KOPT-K1 (cell line): ENCODE data around the gene KLF9.

ENCODE experiments used
- H3K27ac ChIP-seq: fragments of 200-600 bp; sonication (generic); 2 replicates; pipeline ENCODE4 v1.5.1; 2016; ENCODE audit warnings: antibody characterized with exemption, mild to moderate bottlenecking, low read depth, low read length; ENCODE audit not compliant: poor library complexity, severe bottlenecking
- H3K36me3 ChIP-seq: fragments of 200-600 bp; sonication (generic); 2 replicates; pipeline ENCODE4 v1.5.1; 2017; ENCODE audit warnings: antibody characterized with exemption, mild to moderate bottlenecking, low read length, moderate library complexity; ENCODE audit not compliant: insufficient read depth
- H3K9me3 ChIP-seq: fragments of 200-600 bp; sonication (generic); 2 replicates; pipeline ENCODE4 v1.5.1; 2017; ENCODE audit warnings: antibody characterized with exemption, low read length, mild to moderate bottlenecking; ENCODE audit not compliant: insufficient read depth, poor library complexity, severe bottlenecking

KLF9 gene

DNA sequence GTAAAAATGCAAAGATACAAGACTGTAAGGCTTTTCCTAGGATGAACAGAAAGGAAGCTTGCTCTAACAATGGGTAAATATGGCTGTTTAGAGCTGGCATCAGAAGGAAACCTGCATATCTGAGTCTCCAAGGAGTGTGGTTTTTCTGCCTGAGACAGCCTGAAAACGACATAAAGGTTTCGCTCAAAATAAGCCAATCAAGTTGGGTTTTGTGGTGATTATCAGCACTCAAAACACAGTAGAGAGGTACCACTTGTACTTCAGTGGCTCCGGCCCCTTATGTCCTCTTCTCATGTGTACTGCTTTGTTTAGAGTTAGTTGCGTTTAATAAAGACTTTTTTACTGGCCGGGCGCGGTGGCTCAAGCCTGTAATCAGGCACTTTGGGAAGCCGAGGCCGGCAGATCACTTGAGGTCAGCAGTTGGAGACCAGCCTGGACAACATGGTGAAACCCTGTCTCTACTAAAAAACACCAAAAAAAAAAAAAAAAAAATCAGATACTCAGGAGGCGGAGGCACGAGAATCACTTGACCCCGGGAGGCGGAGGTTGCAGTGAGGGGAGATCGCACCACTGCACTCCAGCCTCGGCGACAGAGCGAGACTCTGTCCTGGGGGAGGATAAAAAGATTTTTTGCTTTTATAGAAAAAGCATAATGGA lies 39.4 kb downstream of the KLF9 start:
- Histone ChIP-seq H3K9me3 (no peaks in the 10 kb centered on the region), H3K27ac (no peak overlapping the region), H3K36me3 (no peaks in the 10 kb centered on the region)

DNA sequence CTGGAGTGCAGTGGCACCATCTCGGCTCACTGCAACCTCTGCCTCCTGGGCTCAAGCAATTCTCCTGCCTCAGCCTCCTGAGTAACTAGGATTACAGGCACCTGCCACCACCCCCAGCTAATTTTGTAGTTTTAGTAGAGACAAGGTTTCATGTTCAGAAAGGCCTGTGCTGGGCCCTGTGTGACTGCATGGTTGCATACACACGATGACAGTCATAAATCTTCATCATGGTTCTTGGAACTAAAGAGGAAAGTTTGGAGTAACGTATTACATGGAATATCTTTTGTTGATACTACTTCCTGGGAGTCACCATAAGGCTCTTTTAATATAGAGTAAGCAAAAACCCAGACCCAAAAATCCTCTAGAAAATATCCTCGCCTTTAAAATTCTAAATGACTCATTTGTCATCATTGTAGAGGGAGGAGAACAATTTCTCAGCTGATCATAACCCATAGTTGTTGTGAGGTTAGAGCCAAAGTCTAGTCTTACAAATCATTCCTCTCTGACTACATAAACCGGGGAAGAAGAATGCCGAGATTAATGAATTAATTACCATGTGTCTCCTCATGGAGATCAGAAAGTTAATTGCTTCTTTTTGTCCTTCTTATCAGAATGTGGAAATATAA lies 47.0 kb downstream of the KLF9 start:
- H3K27ac ChIP-seq, result no peak overlapping the region
- no peaks in the 10 kb centered on the region for H3K9me3 ChIP-seq
- peaks cover 6% of the 10 kb centered on the region; the same call in 1 of the 2 replicates for H3K36me3 ChIP-seq

DNA sequence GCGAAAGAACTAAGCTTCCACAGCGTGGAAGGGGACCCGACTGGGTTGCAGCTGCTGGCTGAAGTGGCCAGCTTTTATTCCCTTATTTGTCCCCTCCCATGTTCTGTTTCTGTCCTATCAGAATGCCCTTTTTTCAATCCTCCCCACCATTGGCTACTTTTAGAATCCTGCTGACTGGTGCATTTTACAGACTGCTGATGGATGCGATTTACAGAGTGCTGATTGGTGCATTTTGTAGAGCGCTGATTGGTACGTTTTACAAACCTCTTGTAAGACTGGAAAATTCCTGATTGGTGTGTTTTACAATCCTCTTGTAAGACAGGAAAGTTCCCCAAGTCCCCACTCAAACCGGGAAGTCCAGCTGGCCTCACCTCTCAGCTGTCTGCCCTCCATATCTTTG lies 50.7 kb downstream of the KLF9 start:
- H3K9me3 ChIP-seq, result no peaks in the 10 kb centered on the region
- H3K27ac ChIP-seq, result no peak overlapping the region
- peaks cover 6% of the 10 kb centered on the region; the same call in 1 of the 2 replicates for H3K36me3 ChIP-seq

DNA sequence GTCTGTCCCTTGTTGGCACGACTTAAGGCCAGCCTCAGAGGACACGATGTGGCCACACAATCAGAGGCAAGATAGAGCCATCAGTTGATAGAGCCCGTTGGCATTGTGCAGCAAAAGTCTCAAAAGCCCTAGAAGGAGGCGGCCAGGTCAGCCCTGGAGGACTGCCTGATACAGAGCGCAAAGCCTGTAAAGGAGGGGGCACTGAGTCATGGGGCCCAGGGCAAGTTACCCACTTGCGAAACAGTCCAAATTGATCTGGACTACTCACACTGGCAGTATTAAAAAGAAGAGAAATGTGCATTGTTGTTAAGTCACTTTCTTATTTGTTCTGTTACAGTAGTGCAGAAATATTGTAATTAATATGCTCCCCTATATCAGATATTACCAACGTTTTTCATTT lies 51.5 kb downstream of the KLF9 start:
- Histone ChIP-seq H3K9me3 (no peaks in the 10 kb centered on the region), H3K36me3 (peaks cover 12% of the 10 kb centered on the region), H3K27ac (no peak overlapping the region)

DNA sequence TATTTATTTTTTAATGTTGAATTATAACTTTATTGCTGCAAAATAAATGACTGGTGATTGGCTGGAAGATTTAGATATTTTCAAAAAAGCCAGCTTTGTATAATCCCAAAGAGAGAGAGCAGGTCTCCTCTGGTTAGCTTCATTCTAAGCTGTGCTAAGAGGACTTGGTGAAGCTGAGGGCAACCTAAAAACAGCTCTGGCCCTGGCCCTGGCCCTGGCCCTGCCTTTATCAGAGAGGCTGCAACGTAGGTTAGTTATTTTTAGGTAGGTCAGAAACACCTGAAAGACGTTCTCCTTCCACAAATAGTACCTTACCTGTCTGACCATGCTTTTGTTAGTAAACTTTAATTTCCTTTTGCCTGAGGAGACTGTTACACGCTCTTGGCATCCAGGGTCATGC lies 58.7 kb downstream of the KLF9 start:
- H3K9me3 ChIP-seq, result no peaks in the 10 kb centered on the region
- H3K36me3 ChIP-seq, result peaks cover 42% of the 10 kb centered on the region
- no peak overlapping the region for H3K27ac ChIP-seq

DNA sequence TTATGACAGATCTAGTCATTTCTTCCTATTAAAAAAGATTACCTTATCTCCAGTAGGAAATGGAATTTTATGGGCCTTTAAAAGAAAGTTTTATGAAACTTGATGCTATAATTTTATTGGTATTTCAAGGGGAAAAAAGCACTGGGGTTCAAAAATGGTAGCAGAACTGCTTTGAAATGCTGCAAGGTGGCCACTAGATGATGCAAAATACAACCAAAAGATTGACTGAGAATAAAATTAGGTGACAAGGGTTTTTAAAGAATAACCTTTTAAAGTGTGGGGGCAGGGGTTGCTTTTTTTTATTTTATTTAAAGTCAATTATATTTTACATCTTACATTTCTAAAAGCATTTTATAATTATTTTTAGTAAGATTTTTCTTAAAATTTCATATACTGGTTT lies 61.7 kb downstream of the KLF9 start:
- Histone ChIP-seq H3K27ac (no peak overlapping the region), H3K9me3 (no peaks in the 10 kb centered on the region), H3K36me3 (peaks cover 59% of the 10 kb centered on the region)

DNA sequence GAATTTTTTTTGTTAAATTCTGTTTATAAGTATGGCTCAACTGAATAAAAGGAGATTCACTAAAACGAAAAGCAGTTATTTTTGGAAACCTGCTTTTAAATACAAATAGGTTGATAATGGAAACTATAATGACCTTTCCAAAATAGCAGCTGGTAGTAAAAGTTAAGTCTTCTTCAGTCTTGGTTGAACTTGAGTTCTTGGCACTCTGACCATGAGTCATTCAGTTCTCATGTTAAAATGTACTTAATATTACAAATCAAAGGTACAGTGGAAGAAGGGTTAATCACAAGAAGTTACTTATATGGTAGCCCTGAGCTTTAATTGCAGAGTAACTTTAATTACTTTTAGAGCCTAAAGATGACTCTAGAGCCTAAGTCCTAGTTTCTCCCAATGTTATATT lies 62.1 kb downstream of the KLF9 start:
- peaks cover 59% of the 10 kb centered on the region for H3K36me3 ChIP-seq
- no peaks in the 10 kb centered on the region for H3K9me3 ChIP-seq
- no peak overlapping the region for H3K27ac ChIP-seq

DNA sequence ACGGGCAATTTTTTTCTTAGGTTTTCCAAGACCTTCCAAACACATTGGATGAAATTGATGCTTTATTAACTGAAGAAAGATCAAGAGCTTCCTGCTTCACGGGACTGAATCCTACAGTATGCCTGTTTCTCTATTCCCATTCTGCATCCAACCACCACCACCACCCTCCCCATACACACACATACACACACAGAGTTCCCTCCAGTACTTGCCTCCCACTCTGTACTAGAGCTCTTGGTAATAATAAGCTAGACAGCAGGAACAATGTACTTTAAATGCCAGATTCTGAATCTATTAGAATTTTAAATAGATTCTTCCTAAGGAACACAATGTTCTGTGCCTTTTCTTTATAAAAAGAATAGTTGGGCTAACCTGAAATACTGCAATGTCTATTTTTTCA lies 67.4 kb downstream of the KLF9 start:
- Histone ChIP-seq H3K27ac (no peak overlapping the region), H3K9me3 (no peaks in the 10 kb centered on the region), H3K36me3 (peaks cover 63% of the 10 kb centered on the region)

DNA sequence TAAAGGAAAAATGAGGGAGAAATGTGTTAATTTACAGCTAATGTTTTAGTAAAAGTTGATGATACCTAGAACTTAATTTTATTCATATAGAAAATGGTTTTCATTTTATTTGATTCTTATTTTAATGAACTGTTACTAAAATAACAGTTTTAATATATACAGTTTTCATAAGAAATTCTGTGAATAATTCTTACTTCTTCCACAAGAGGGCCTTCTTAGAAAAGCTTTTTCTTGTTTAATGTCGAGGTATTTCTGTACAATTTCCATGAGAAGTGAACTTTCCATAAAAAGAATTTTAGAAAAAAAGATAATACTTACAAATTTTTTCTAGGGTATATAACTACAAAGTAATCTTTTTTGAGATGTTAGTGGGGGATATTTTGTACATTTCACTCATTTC lies 73.9 kb downstream of the KLF9 start:
- Histone ChIP-seq H3K36me3 (peaks cover 36% of the 10 kb centered on the region), H3K27ac (no peak overlapping the region), H3K9me3 (no peaks in the 10 kb centered on the region)
